ENCODE results near the gene RHOB.

RHOB gene

DNA sequence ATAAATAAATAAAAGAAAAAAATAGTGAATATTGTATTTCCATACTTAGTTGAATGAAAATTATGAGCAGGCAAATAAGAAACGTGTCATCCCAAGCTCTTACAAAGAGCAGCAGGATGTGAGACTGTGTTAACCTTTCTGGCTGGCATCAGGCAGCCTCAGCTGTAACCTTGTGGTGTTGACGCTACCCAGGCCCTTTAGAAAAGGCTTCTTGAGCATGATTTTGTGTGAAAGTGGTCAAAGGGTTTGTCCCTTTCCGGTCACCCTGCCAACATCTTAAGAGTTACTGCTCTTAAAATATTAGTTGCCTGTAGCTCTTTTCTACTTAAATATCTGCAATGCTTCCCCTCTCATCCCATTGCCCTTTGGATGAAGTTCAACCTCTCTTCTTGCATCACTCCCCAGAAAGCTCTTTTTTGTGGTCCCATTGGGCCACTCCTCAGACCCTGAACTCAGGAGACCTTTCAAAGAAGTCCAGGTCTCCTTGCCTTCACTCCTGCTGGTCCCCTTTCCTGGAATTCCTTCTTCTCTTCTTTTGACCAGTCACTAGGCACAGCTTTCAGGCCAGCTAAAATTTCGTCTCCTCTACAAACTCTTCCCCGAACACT, 35.0 kb downstream of the RHOB start:
- TF ChIP-seq, protein P1, sequence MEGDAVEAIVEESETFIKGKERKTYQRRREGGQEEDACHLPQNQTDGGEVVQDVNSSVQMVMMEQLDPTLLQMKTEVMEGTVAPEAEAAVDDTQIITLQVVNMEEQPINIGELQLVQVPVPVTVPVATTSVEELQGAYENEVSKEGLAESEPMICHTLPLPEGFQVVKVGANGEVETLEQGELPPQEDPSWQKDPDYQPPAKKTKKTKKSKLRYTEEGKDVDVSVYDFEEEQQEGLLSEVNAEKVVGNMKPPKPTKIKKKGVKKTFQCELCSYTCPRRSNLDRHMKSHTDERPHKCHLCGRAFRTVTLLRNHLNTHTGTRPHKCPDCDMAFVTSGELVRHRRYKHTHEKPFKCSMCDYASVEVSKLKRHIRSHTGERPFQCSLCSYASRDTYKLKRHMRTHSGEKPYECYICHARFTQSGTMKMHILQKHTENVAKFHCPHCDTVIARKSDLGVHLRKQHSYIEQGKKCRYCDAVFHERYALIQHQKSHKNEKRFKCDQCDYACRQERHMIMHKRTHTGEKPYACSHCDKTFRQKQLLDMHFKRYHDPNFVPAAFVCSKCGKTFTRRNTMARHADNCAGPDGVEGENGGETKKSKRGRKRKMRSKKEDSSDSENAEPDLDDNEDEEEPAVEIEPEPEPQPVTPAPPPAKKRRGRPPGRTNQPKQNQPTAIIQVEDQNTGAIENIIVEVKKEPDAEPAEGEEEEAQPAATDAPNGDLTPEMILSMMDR (IDR thresholded peaks at IDR 0.05; ENCODE audit: borderline replicate concordance, control extremely low read depth, extremely low read depth, insufficient read depth, missing control alignments): no peak
- in situ Hi-C loops (cut with MboI; ENCODE audit: low sequenced_read_pairs, unreplicated experiment): no loop called here
- no peak for DNase-seq (ENCODE audit: low spot score)

DNA sequence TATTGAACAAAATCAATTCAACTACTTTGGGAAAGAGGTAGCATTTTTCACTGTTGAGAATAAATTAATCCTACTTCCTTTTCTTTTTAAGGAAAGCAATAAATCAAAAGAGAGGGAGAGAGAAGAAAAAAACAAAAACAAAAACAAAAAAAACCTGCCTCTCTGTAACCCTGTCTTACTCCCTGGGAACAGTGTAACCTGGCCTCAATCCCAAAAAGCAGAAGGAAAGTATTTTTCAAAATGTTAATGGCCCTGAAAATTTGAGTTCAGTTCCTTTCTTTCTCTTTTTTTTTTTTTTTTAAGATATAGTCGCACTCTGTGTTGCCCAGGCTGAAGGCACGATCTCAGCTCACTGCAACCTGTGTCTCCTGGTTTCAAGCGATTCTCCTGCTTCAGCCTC, 35.9 kb downstream of the RHOB start:
- TF ChIP-seq, protein P1 (IDR thresholded peaks at IDR 0.05; ENCODE audit: borderline replicate concordance, control extremely low read depth, extremely low read depth, insufficient read depth, missing control alignments): no peak
- no peak for DNase-seq (ENCODE audit: low spot score)
- in situ Hi-C loops (cut with MboI; ENCODE audit: low sequenced_read_pairs, unreplicated experiment): no loop called here

DNA sequence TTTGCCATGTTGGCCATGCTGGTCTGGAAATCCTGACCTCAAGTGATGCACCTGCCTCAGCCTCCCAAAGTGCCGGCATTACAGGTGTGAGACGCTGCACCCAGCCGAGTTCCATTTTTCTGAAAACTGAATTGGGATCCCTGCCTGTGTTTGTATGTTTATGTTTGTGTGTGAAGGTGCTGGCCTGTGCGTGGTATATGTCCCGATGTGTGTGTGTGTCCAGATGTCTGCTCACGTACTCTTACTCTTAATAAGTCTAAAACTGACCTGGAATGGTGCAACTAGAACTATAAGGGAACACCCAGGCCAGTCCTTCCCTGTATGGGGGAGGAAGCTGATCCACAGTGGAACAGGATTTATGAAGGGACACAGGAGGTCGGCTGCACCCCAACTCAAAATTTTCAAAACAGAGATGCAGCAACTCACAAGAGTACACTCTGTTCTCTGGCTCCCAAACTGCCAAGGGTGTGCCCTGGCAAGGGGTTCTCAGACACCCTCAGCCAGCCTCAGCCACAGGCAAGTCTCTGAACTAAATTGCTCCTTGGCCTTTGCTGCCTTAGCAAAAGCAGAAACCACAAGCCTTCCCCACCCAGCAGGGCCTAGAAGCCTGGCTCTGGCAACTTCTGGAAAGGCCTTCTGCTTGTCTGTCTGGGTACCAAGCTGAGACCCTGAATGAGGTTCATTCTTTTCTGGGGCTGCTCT, 36.5 kb downstream of the RHOB start:
- in situ Hi-C loops (cut with MboI; ENCODE audit: low sequenced_read_pairs, unreplicated experiment): no loop called here
- no peak for DNase-seq (ENCODE audit: low spot score)

DNA sequence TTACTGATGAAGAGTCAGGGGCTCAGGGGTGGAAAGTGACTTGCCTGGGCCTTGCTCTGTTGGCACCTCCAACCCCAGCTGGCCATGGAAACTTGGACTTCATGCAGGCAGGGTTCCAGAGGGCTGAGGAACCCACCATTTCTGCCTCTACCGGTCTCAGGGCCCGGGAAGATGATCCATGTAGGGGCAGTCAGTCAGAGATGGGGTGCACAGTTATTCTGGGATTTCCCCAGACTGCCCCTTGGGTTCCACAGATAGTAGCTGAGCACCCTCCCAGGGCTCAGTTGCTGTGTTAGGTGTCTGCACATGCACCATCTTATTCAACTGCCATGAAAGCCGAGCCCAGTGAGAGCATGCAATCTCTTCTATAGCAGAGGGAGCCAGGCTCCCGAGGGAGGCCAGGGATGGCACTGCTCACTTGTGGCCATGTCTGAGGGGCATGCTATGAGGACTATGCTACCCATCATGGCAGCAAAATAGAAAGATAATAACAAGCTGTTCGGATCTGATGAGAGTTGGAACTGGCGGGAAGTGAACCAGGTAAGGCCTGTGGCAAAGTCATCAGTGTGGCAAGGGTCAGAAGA, 37.3 kb downstream of the RHOB start:
- no peak for DNase-seq (ENCODE audit: low spot score)
- in situ Hi-C loops (cut with MboI; ENCODE audit: low sequenced_read_pairs, unreplicated experiment): no loop called here
- TF ChIP-seq, protein P1 (IDR thresholded peaks at IDR 0.05; ENCODE audit: borderline replicate concordance, control extremely low read depth, extremely low read depth, insufficient read depth, missing control alignments): no peak

More for the DNA sequence above, 36.5 kb downstream of the RHOB start:
- TF ChIP-seq, protein P1 (IDR thresholded peaks at IDR 0.05; ENCODE audit: borderline replicate concordance, control extremely low read depth, extremely low read depth, insufficient read depth, missing control alignments): no peak

DNA sequence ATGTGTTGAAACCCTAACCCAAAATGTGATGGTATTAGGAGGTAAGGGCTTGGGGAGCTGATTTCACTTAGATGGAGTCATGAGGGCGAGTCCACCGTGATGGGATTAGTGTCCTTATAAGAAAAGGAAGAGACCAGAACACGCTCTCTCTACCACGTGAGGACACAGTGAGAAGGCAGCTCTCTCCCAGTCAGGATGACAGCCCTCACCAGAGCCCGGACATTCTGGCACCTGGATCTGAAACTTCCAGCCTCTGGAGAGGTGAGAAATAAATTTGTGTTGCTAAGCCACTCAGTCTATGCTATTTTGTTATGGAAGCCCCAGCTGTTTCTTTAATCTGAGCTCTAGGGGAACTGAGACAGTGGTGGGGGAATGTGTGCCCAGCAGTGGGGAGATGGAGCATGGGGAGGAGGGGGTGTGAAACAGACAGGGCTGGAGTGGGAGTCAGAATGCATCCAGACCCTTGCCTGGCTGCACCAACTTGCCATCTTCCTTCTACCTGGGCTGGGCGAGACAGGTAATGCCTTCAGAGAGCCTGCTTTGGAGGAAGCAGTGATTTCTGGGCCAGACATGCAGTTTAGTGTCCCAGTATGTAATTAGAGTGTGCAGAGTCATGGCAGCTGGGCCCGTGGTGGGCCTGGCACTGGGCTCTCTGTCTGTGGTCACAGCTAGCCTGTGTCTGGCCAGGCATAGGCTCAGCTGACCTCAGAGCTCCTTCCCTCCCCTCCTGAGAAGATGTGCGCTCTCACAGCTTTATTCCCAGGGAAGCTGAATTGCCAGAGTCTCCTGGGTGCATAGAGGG, 38.1 kb downstream of the RHOB start:
- TF ChIP-seq, protein P1 (IDR thresholded peaks at IDR 0.05; ENCODE audit: borderline replicate concordance, control extremely low read depth, extremely low read depth, insufficient read depth, missing control alignments): no peak
- in situ Hi-C loops (cut with MboI; ENCODE audit: low sequenced_read_pairs, unreplicated experiment): no loop called here
- no peak for DNase-seq (ENCODE audit: low spot score)

DNA sequence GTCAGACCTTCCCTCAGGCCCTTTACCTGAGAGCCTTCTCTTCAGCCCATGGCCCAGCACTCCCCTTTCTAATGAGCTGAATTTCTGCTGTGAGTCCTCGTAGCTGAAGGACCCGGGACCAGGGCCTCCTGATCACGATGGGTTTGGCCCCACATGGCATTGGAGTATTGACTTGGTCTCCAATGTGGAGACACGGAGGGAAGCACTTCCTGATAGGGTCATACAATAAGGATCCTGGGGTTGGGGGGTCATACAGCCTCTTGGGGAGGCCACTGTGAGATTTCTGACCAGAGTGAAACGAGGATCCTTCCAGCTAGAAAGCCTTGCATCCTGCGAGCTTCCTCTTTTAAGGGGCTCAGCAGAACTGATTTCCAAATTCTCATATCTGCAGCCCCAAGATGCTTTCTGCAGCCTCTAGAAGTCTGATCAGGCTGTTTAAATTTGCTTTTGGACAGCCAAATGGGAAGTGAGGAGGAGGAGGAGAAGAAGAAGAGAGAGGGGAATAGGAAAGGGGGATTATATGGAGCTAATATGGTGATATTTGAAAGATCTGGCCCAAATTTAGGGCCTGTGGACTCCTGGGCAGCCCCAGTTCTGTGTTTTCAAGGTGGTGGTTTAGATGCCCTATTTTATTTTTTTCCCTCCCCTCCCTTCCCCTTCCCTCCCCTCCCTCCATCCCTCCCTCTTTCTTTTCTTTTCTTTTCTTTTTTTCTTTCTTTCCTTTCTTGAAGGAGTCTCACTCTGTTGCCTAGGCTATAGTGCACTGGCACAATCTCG, 38.9 kb downstream of the RHOB start:
- DNase-seq (ENCODE audit: low spot score): no peak
- TF ChIP-seq, protein P1 (IDR thresholded peaks at IDR 0.05; ENCODE audit: borderline replicate concordance, control extremely low read depth, extremely low read depth, insufficient read depth, missing control alignments): no peak
- in situ Hi-C loops (cut with MboI; ENCODE audit: low sequenced_read_pairs, unreplicated experiment): no loop called here
